GM18907 (cell line): Measurements from ENCODE around the gene UNC13C.
A peak's percentile ranks its signal among the peaks of the same experiment; 100 is the strongest.

Source experiments
- ATAC-seq: cut with Tn5 transposase; IDR thresholded peaks from one replicate; pipeline ENCODE4 v1.9.1; 2021; ENCODE audit warnings: mild to moderate bottlenecking, moderate library complexity; ENCODE audit not compliant: unreplicated experiment

UNC13C gene

DNA sequence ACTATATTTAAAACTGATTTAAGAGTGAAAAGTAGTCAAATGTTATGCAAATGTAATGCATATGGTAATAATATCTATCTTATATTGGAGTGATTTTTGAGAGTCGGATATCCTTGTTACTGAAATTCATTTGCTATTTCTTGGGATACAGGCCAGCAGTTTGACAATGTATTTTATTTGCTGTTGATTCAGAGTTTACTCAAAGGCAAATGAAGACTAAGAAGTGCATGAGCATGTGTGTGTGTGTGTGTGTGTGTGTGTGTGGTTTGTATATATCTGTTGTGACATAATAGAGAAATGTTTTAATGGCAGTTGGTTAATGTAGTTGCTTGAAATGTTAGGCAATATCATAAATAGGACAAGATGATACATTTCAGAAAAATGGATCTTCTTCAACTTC lies 39.0 kb downstream of the UNC13C start:
- no peak for ATAC-seq

DNA sequence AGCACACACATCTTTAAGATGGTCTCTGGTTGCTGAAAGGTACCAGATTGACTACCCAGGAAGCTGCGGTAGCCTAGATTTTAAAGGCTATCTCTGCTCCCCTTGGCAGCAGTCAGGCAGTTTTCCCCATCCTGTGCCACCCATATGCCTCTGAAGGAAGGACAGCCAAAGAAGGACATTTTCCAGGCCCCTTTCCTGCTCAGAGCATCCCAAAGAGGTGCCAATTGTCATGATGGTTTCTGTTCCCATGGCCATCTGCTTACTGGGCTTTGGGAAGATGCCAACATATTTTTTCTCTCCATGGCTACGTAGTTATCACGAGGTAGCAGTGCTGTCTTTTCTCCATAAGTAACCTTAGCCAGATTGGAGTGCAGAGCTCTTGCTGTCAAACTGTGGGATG lies 39.7 kb downstream of the UNC13C start:
- ATAC-seq: no peak

DNA sequence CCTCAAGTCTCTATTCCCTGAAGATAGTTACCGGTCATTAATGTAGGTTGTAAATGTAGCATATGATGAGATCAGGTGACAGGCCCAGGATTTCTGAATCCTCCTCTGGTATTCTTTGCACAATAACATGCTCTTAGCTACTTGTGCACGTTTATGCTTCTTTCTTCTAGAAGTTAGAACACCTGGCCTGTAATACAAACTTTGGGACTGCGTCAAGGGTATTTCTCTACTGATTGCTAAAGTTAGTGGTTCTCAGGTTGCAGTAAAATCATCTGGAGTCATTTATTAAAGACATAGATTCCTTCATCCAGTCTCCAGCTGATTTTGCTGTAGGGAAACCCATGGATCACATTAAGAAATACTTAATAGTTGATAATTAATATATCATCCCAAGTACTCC lies 48.0 kb downstream of the UNC13C start:
- ATAC-seq: no peak

DNA sequence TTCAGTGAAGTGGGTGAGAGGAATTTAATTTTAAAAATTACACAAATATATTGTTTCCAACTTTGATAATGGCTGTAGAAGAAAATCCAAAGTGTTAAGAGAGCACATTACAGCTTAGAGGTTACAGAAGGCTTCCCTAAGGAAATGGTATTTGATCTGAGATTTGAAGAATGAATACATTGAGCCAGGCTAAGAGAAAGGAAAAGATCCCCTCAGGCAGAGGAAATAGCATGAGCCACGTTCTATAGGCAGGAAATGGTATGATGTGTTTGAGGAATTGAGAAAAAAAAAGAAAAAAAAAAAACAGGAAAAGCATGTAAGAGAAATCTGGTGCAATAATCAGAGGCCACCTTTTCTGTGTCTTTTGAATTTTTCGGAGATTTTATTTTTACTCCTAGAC lies 48.6 kb downstream of the UNC13C start:
- no peak for ATAC-seq

DNA sequence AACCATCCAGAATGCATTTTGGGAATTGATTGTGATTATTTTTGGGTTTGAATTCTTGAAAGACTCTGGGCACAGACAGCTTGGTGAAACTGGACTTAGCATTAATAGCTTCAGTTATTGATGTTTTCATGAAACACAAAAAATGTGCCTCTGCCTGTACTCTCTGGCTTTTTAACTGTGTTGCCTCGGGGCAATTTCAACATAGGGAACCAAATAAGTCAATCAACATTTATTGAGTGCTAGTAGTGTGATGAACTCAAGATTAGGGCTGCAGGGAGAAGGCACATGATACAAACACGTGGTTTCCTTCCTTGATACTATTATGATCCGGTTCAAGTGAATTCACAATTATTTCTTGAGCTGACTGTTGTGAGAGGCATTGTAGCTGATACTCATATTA lies 50.8 kb downstream of the UNC13C start:
- no peak for ATAC-seq

DNA sequence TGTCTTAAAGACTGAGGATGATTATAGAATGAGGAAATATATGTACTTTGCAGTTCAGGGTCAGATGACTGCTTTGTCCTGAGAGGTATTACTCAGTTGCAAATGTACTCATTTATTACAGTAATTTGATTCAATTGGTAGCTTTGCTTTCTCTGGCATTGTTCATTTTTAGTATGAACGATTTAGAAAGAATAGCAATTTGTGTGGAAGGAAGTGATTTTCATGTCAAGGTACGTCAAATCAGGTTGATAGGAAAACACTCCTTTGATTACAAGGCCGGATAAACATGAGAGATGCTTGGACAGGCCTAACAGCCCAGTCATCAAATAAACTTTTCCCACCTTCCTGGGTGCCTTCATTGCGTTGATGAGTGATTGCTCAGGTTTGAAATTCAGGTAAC lies 53.8 kb downstream of the UNC13C start:
- no peak for ATAC-seq

DNA sequence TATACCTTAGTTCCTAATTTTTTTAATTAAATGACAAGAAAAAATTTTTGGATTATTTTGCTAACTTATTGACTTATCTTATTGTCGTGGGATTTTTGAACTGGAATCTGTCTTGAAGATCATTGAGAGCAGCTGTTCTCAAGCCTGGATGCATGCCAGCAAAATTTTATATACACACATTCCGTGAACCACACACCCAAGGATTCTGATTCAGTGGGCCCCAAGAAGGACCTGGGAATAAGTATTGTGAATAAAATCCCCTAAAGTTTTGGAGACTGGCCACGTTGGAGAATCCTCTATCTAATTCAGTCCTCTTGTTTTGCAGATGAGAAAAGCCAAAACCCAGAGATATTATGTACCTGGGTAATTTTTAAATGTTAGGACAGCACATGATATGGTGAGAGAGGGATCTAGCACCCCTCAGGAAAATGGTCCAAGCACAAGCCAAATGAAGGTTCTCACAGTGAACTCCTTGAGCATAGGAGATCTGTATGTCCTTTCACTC lies 55.2 kb downstream of the UNC13C start:
- ATAC-seq: no peak

DNA sequence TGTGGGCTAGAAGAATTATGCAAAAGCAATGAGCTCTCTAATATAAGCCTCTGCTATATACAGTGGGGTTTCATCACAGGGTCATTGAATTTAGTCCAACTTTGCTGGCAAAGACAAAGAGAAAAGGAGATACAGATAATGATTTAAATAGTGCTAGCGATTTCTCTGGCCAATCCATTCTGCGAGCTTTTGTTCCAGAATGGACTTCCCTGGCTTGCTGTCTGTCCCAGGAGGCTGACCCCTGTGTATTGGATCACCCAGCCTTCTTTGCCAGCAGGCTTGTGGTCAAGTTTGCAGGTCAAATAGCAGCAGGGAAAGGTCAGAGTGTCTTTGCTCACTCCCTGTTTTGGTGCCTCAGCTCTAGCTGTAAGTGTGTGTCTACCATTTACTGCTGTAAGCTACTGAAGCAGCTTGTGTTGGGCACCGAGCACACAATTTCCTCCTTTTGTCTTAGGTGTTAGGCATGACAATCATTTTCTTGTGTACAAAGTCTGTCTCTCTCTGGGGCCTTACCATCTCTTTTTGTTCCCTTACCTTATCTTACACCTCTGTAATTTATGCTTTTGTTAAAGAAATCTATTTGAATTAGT lies 55.7 kb downstream of the UNC13C start:
- no peak for ATAC-seq

DNA sequence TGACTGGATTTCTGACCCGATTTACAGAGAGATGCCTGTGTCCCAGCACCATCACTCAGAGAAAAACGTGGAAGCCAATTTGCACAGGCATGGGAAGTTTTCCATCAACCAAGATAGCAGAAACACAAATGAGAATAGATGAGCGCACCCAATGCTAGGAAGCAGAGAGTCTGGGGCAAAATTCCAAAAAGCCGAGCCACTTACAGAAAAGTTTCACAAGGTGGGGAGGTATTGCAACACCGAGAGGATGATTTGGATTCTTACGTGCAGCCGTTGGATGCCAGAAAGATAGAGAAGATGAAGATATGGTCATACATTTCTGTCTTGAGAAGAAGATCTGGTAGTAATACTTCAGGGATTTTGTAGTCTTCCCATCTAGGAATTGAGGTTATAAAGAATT lies 57.4 kb downstream of the UNC13C start:
- no peak for ATAC-seq

DNA sequence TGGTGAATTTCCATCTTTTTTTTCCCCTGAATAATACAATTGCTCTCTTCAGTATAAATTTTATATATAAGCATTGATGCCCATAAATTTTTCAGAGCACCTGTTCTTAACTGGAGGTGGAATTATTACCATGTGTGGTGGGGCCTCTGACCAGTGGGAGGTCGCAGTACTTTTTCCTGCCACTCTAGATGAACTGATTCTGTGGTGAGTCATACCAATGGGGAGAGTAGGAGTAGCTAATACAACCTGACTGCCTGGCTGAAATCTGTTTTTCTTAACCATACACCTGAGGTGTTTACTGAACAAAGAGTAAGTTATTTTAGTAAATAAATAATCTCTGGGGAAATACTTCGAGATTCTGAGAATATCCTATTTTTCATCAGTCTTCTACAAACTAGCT lies 67.2 kb downstream of the UNC13C start:
- ATAC-seq: no peak

DNA sequence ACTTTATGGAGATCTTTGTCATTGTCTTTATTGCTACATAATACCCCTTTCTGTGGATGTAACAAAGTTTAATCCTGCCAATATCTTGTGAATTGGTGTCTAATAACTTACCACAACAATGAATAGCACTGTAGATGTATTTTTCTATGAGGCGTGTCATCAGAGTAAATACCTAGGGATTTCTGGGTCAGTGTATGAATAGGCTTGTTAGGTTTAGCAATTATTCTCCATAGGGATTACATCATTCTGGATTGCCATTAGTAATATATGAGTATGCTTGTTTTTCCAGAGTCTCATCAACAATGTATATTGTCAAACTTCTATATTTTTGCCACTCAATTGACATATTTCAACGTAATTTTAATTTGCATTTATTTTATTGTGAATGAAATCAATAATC lies 67.9 kb downstream of the UNC13C start:
- ATAC-seq: no peak

DNA sequence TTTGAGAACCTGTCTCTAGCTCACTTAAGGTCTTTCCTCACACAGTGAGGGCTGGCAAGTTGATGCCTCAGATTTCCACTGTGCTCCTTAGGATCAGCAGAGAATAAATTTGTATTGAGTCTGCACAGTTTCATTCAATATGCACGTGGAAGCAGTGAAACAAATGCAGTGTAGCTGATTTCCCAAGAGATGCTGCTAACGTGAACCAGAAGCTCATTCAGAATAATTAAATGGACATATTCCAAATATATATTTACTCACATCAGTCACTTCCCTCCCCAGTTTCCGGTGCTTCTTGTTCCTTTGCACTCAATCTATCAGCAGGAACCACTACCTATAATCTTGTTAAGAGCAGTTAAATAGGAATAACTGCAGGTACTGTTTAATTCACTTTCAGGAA lies 86.1 kb downstream of the UNC13C start:
- ATAC-seq: no peak

DNA sequence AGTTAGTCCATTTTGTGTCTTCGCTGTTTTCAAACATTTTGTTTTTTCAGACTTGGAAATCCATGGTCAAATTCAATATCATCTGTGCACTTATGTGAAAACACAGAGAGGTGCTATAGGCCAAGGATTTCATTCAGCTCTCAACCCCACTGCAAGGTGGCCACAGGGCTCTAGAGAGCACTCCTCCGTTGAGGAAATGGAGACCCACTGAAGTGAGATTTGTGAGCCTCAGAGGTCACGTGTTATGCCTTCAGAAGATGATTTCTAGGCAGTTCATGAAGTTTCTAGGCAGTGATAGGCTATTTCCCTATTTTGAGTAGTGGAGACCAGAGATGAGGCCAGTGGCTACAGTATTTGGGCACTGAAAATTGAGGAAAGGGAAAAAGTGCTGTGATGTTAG lies 88.2 kb downstream of the UNC13C start:
- ATAC-seq: no peak

DNA sequence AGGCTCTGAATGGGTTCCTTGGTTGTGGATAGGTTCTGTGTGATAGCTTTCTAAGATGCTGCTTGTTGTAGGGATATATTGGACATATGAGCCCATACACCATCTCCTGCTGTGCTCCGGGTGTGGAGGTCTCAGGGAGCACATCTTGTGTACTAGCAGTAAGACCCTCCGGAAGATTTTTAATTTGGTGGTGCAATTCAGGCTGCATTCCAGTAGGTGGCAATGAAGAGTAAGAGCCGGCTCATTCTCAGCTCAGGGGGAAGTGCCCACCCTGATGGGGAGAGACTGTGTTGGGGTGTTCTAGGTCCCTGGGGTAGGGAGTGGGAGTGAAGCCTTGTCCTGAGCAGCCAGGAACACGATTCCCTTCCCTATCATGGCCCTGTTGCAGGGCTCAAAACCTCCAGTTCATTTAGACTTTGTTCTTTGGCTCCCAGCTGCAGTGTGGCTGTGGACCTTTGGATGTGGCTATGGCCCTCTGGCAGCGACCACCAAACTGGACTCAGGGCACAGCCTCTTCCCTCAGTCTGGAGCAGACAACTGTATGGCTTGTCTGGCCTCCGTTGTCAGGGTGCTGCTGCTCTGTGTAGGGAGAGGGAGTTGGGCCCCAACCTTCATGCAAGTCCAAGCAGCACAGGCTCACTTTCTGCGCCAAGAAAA lies 104.7 kb downstream of the UNC13C start:
- peak; percentile 55 for ATAC-seq

DNA sequence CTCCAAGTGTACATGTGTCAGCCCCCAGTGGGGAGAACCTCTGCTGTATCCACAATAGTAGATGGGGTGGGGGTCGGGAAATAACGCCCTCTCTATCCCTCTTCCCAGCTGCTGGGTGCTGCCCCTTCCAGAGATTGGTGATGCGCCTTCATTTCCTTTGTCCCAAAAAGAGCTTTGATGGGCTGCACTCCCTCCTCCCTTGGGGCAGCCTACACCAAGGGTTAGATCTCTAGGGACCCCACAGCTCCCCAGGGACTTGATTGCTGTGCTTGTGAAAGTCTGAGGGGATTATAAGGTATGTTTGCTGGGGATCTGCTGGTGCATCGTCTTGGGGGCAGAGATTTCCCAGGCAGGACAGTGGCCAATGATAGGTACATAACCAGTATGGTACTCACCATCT lies 105.3 kb downstream of the UNC13C start:
- ATAC-seq: no peak

DNA sequence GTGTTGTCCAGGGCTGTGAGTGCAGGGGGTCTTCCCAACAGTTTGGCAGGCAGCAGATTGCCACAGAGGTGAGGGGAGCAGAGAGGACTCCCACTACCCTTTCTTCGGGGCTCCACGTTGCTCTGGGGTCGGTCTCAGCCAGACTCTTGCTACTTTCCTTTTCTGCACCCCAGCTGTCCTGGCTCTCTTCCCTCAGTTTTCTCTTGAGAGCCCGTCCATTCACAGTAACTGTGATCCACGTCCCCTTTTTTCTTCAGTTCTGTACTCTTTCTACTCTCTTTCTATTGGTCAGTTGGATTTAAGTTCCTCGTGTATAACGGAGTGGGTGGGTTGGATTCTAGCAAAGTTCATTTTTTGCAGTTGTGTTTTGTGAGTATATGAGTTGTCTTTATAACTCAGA lies 105.8 kb downstream of the UNC13C start:
- ATAC-seq: no peak

DNA sequence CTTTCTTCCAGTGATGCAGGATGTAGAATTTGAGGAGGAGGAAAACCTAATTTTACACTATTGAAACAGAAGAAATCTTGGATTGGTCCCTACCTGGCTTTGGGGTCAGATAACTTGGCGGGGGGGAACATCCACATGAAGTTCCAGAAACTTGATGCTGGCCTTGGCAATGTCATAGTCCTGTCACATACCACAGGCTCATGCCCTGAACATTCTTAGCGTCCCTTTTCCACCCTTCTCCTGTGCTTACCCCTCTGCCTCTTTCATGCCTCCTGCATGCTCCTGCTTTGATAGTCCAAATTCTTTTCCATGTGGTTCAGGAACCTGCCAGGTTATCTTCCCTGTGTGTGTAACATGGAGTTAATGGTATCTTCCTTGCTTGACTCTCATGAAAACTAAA lies 110.6 kb downstream of the UNC13C start:
- ATAC-seq: no peak

DNA sequence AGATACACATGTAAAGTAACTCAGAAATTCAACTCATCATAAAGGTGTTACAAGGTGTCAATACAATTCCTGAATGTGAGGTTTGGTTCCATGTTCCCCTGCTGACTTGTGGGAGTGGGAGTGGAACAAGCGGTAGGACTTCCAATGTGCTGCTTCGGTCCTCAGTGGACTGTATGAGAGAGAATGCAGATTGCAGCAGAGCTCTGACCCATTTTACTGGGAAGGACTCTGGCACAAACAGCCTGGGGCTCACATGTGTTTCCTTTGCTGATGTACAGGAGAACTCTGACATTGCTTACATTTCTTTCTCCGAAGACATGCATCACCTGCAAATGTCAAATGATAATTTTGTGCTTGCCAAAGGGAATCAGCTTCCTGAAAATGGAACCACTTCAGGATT lies 111.5 kb downstream of the UNC13C start:
- ATAC-seq: no peak

DNA sequence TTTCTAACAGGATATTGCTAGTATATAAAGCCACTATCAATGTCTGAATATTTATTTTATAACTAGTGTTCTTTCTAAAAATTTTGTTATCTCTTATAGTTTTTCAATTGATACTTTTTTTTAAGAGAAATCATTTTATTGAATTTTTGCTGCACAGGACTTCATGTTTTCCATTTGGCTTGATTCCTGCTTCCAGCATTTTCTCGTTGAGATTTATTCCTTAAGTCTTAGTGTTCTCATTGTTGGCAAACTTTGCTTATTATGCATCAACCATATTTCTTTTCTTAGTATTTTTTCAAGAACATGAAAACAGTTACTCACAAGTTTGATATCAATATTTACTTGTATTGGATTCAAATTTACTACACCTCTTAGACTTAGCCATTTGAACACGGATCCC lies 113.4 kb downstream of the UNC13C start:
- ATAC-seq: no peak

DNA sequence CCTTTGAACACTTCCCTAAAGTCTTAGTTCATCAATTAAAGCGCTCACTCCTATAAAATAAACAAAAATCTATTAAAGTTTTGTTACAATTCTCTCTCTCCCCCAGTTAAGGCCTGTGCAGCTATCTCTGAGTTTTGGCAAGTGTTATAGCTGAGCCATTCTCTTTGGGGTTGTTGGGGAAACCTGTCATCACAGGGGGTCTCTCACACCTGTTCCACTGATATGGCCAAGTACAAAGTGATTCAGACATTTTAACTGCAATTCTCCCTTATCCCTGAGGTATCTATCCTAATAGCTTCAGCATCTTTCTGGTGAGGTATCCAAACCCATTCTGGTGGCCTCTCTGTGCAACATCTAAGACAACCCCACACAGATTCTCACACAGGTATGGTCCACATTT lies 116.4 kb downstream of the UNC13C start:
- no peak for ATAC-seq

DNA sequence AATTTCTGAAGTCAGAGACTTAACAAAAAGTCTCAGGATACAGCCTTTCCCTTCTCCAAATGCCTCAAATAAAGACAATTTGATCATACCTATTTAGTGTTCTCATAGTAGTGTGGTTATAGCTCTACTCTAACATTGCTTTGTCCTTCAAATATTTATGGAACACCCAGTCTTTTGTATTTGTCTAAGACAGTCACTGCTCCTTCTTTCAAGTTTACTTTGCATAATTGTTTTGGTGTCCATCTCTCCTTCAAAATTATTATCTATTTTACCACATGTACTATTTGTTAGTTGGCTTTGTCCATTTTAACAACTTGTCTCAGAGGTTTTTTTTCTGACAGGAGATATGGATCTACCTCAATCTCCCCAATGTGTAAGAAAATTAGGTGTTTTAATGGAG lies 118.8 kb downstream of the UNC13C start:
- no peak for ATAC-seq

DNA sequence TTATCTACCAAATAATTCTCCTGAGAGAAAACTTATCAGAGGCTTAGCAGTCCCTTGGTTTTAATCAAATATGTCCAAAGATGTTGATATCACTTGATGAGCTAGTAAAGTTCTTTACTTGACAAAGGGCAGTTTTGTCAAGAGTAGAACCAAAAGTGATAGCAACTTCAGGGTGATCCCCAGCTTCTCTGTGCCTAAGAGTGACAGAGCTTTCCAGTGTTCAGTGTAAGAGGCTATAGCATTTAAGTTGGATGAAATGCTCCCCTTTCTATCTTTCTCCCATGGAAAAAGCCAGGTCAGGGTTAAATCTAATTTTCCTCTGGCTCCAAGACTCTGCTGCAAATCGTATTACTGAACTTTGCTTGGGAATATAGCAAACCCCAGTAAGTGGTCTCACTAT lies 120.8 kb downstream of the UNC13C start:
- no peak for ATAC-seq

DNA sequence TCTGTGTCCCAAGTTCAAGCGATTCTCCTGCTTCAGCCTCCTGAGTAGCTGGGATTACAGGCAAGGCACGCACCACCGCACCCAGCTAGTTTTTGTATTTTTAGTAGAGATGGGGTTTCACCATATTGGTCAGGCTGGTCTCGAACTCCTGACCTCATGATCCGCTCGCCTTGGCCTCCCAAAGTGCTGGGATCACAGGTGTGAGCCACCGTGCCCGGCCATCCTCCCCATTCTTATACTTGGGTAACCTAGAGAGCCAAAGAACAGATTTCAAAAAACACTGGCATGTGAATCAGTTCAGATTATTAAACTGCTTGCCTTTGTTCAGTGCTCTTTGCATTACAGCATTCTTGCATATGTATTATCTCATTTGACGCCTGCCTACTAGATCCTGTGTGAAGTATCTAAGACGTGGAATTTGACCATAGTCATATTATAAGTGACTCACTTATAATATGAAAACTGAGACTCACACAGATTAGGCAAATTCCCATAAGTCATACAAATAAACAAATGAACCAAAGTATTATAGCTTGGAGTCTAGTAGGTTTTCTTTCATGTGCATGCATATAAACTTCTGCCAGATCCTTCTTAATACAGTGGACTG lies 123.5 kb downstream of the UNC13C start:
- ATAC-seq: no peak
